Prostate gland (tissue), 2 donors: ENCODE results near the gene MYO5A.

Experiments
- POLR2A ChIP-seq: fragments of 450-650 bp; IDR thresholded peaks from one replicate; pipeline ENCODE4 v1.6.1; 2016; ENCODE audit warnings: antibody characterized with exemption, mild to moderate bottlenecking
- POLR2AphosphoS5 ChIP-seq: sonication (generic); formaldehyde crosslinking; IDR thresholded peaks from one replicate; pipeline ENCODE4 v1.6.1; 2017; ENCODE audit warnings: antibody characterized with exemption
- TF ChIP-seq, protein P1 (sequence below), 4 experiments: fragments of 200-600 bp in 2 of 4; fragments of 450-650 bp in 2 of 4; sonication (generic) in 2 of 4; IDR thresholded peaks; 1 replicate in 3 of 4; 2 replicates in 1 of 4; pipeline ENCODE4 v1.5.1; 2016 to 2019; ENCODE audit warnings: antibody characterized with exemption in 4 of 4, mild to moderate bottlenecking in 2 of 4, moderate library complexity in 2 of 4

DNA sequence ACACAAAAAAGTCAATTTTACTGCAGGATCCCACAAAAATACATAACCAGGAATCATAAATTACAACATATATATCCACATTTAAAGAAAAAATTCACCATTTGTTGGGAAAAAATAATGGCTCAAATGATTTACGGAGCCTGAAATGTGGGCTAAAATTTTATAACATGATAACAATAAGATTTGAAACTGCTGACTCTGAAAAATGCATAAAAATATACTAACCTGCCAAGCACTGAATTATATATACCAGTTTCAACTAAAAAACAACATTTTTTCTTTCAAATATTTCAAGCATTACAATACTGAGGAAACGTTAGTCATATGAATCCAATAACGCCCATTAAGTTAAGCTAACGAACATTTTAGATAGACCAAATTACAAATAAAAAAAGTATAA, 220.8 kb downstream of the MYO5A start:
- TF ChIP-seq, protein P1, sequence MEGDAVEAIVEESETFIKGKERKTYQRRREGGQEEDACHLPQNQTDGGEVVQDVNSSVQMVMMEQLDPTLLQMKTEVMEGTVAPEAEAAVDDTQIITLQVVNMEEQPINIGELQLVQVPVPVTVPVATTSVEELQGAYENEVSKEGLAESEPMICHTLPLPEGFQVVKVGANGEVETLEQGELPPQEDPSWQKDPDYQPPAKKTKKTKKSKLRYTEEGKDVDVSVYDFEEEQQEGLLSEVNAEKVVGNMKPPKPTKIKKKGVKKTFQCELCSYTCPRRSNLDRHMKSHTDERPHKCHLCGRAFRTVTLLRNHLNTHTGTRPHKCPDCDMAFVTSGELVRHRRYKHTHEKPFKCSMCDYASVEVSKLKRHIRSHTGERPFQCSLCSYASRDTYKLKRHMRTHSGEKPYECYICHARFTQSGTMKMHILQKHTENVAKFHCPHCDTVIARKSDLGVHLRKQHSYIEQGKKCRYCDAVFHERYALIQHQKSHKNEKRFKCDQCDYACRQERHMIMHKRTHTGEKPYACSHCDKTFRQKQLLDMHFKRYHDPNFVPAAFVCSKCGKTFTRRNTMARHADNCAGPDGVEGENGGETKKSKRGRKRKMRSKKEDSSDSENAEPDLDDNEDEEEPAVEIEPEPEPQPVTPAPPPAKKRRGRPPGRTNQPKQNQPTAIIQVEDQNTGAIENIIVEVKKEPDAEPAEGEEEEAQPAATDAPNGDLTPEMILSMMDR (IDR thresholded peaks at IDR 0.05): no peak
- TF ChIP-seq POLR2A (no peak), POLR2AphosphoS5 (no peak)
